Activated CD8-positive, alpha-beta T cell treated with anti-CD3 and anti-CD28 coated beads, Interleukin-2, amount 10 ng/mL, durations not matched to agents 7 days and 5 days (primary cell): Measurements from ENCODE around the gene RTP5. TPM values are rescaled to one million over a fixed set of nuclear protein-coding genes. Genes with fewer than 3 reads are reported as not detected.
"Not testable (repeated sequence)": the region's sequence is repeated elsewhere in the genome, so short reads cannot be mapped to it uniquely, and the experiment has no call there.

Experiments used
- ATAC-seq: fragments of 150-1000 bp; cut with Tn5 transposase; one replicate; pipeline ENCODE4 v1.10.0; 2021; ENCODE audit warnings: moderate library complexity
- CTCF ChIA-PET: fragments of 350-600 bp; sonication (Branson Sonifier 250); formaldehyde crosslinking; loops from one replicate; lab custom pipeline; 2021; ENCODE audit warnings: antibody characterized with exemption; lab: Charles Lee
- POLR2A ChIA-PET: fragments of 350-600 bp; sonication (Branson Sonifier 250); formaldehyde crosslinking; loops from one replicate; lab custom pipeline; 2021; ENCODE audit warnings: antibody characterized with exemption; lab: Charles Lee
- DNase-seq: peaks from one replicate; pipeline ENCODE4 v3.0.0-alpha.2; 2020
- H3K27ac Mint-ChIP-seq: one replicate; pipeline ENCODE4 v1.8.0; 2021; ENCODE audit warnings: mild to moderate bottlenecking, mixed read lengths
- H3K27me3 Mint-ChIP-seq: one replicate; pipeline ENCODE4 v1.8.0; 2021; ENCODE audit warnings: low read depth, mixed read lengths
- H3K36me3 Mint-ChIP-seq: one replicate; pipeline ENCODE4 v1.8.0; 2021; ENCODE audit warnings: low read depth, mixed read lengths
- H3K4me1 Mint-ChIP-seq: one replicate; pipeline ENCODE4 v1.8.0; 2021; ENCODE audit warnings: low read depth, mixed read lengths
- H3K4me3 Mint-ChIP-seq: one replicate; pipeline ENCODE4 v1.8.0; 2021; ENCODE audit warnings: mild to moderate bottlenecking, mixed read lengths
- H3K9me3 Mint-ChIP-seq: one replicate; pipeline ENCODE4 v1.8.0; 2022; ENCODE audit warnings: mixed read lengths; ENCODE audit not compliant: insufficient read depth
- total RNA-seq, 2 experiments: library from RNA; stranded (reverse); gene quantifications; one replicate each; pipeline ENCODE4 v1.2.3, GENCODE V29; 2021

RTP5 gene
- not detected for total RNA-seq

- Mint-ChIP-seq H3K27ac (no peak within 1 kb of the TSS), H3K9me3 (no peaks in the 10 kb centered on the region), H3K36me3 (peaks cover 3% of the 10 kb centered on the region), H3K4me3 (no peak within 1 kb of the TSS), H3K4me1 (peaks cover 61% of the 10 kb centered on the region), H3K27me3 (peaks cover 16% of the 10 kb centered on the region)
- DNase-seq (no peak), ATAC-seq (no peak)
- POLR2A ChIA-PET, result interaction anchor here (0.8 to 1.9 kb wide), 5 partner anchors 10 to 182 kb away, joined by 4 to 10 read pairs (median 4); partner anchors contain the start of genes DTYMK and PDCD1
- CTCF ChIA-PET, result interaction anchor here (0.9 to 2.7 kb wide), 8 partner anchors 8 to 182 kb away, joined by 3 to 19 read pairs (median 5); partner anchors contain the start of genes DTYMK, ING5 and PDCD1
Observed at GRCh38 chr2:241869087-241869961, at the start of gene RTP5. RTP5 (plus strand) TSS chr2:241869729; CDS start chr2:241869757, 28 bp downstream.

- DNase-seq, result not testable (repeated sequence)
- POLR2A ChIA-PET, result interaction anchor here (0.6 kb wide), 1 partner anchor 12 kb away, joined by 3 read pairs; no protein-coding TSS in a partner anchor
Observed at GRCh38 chr2:241819947-241820624, 49.4 kb upstream of the RTP5 start.

DNA sequence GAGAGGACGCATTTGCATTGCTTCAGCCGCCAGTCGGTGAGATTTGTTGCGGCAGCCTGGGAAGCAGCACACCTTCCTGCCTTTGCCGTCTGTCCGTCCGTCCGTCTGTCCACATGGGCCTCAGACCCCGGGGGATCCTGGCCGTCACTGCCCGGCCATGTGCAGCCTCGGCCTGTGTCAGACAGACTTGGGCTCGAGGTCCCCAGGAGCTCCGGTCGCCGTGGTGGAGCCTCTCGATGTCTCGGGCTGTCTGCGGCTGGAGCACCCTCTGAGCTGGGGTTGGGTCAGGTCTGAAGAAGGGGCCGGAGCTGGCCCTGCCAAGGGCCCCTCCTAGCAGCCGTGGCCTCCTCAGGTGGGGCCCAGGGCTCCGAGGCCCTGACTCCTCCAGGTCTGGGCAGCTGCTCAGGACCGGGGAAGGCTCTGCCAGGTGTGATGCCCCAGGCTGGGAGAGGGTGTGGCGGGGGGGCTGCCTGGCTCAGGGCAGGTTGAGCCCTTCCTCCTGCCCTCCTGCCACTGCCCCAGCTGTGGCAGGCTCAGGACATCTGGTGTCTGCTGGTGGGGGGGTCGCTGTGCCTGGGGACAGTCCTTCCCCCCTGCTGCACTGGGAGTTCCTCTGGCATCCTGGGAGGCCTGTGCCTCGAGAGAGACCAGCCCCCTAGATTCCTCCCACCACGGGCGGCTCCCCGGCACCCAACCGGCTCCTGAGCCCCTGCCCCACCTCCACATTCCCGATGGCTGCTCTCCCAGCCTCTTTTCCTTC lies 48.7 kb upstream of the RTP5 start:
- CTCF ChIA-PET, result no interaction called here
- POLR2A ChIA-PET, result interaction anchor here (0.6 kb wide), 1 partner anchor 11 kb away, joined by 3 read pairs; no protein-coding TSS in a partner anchor

More at GRCh38 chr2:241819947-241820624, 49.4 kb upstream of the RTP5 start:
- ATAC-seq, H3K4me3 Mint-ChIP-seq, H3K9me3 Mint-ChIP-seq, CTCF ChIA-PET, H3K27ac Mint-ChIP-seq, H3K36me3 Mint-ChIP-seq, H3K27me3 Mint-ChIP-seq: not testable (repeated sequence)
- H3K4me1 Mint-ChIP-seq, result peaks cover 19% of the 10 kb centered on the region

GRCh38 chr2:241821460-241822263 lies 47.9 kb upstream of the RTP5 start:
- CTCF ChIA-PET, result no interaction called here
- Mint-ChIP-seq H3K9me3 (peaks cover 2% of the 10 kb centered on the region), H3K4me3 (no peak overlapping the region), H3K27me3 (peaks cover 8% of the 10 kb centered on the region), H3K4me1 (peaks cover 21% of the 10 kb centered on the region), H3K27ac (no peak overlapping the region), H3K36me3 (peaks cover 6% of the 10 kb centered on the region)
- ATAC-seq (no peak), DNase-seq (no peak)
- POLR2A ChIA-PET, result no interaction called here

More for the DNA sequence above, 48.7 kb upstream of the RTP5 start:
- H3K36me3 Mint-ChIP-seq, result peaks cover 6% of the 10 kb centered on the region
- DNase-seq, result no peak
- H3K27ac Mint-ChIP-seq, result no peak overlapping the region
- H3K4me3 Mint-ChIP-seq, result no peak overlapping the region
- peaks cover 19% of the 10 kb centered on the region for H3K4me1 Mint-ChIP-seq
- ATAC-seq, result no peak
- no peaks in the 10 kb centered on the region for H3K9me3 Mint-ChIP-seq
- H3K27me3 Mint-ChIP-seq, result peaks cover 7% of the 10 kb centered on the region

DNA sequence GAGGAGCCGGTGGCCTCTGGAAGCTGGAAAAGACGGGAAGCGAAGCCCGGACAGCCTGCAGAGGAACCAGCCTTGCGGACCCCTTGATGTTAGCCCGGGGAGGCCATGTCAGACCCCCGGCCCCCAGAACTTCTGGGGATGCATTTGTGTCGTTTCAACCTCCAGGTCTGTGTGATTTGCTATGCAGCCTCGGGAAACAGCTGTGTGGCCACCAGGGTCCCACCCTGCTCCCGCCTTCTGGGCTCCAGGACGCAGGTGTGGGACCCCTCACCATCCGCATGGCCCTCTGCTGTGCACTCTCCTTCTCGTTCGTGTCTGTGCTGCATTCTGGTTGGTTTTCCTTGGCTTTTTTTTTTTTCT lies 47.3 kb upstream of the RTP5 start:
- H3K27ac Mint-ChIP-seq, result no peak overlapping the region
- DNase-seq, result no peak
- POLR2A ChIA-PET, result no interaction called here
- peaks cover 8% of the 10 kb centered on the region for H3K9me3 Mint-ChIP-seq
- peaks cover 8% of the 10 kb centered on the region for H3K27me3 Mint-ChIP-seq
- peaks cover 6% of the 10 kb centered on the region for H3K36me3 Mint-ChIP-seq
- H3K4me3 Mint-ChIP-seq, result no peak overlapping the region
- no peak for ATAC-seq
- peaks cover 25% of the 10 kb centered on the region for H3K4me1 Mint-ChIP-seq
- CTCF ChIA-PET, result no interaction called here

DNA sequence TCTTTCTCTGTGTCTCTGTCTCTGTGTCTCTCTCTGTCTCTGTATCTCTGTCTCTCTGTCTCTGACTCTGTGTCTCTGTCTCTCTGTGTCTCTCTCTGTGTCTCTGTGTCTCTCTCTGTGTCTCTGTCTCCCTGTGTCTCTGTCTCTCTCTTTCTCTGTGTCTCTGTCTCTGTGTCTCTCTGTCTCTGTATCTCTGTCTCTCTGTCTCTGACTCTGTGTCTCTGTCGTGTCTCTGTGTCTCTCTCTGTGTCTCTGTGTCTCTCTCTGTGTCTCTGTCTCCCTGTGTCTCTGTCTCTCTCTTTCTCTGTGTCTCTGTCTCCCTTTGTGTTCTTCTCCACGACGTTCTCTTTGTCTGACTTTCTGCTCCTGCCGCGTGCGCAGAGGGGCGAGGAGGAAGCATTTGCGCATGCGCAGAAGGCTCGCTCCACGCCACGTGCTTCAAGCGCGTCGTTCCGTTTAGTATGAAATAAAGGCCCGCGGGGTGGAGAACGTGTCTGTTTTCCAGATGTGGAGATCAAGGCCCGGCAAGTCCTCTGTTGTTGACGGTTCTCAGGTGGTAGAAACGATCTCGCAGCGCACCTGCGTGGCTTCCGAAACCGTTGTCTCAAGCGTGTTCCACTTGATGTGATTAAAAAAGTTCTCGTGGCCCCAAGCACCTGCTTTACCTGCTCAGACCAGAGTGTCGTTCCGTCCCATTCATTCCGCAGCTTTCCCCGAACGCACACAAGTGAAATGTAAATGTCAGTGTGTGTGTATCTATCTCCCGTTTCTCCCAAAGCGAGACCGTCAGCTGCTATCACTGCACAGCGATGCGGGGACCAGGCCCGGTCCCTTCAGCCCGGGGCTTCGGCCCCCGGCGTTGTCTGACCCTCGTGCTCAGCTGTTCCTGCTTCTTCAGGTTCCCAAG lies 45.7 kb upstream of the RTP5 start:
- H3K27me3 Mint-ChIP-seq, ATAC-seq, CTCF ChIA-PET, DNase-seq, H3K36me3 Mint-ChIP-seq, POLR2A ChIA-PET, H3K4me3 Mint-ChIP-seq: not testable (repeated sequence)
- H3K9me3 Mint-ChIP-seq, result peaks cover 19% of the 10 kb centered on the region
- H3K4me1 Mint-ChIP-seq, result peaks cover 25% of the 10 kb centered on the region
- H3K27ac Mint-ChIP-seq, result peak overlapping the region; percentile 37

DNA sequence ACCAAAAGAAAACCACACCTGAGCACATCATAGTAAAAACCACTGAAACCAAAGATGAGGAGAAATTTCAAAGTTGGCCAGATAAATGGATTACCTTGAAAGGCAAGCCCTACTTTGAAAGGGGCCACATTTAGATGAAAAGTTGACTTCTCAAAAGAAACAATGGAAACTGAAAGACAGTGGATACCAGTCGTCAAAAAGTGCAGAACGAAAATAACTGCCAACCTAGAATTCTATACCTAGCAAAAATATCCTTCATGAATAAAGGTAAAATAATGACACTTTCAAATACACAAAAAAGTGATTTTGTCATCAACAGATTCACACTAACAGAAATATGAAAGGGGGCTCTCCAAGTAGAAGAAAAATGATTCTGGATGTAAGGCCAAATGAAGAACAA lies 42.1 kb upstream of the RTP5 start:
- DNase-seq (no peak), ATAC-seq (no peak)
- peaks cover 17% of the 10 kb centered on the region for H3K4me1 Mint-ChIP-seq
- POLR2A ChIA-PET, result no interaction called here
- H3K4me3 Mint-ChIP-seq, result no peak overlapping the region
- H3K9me3 Mint-ChIP-seq, result peaks cover 24% of the 10 kb centered on the region
- peaks cover 6% of the 10 kb centered on the region for H3K36me3 Mint-ChIP-seq
- peaks cover 25% of the 10 kb centered on the region for H3K27me3 Mint-ChIP-seq
- H3K27ac Mint-ChIP-seq, result no peak overlapping the region
- CTCF ChIA-PET, result no interaction called here

DNA sequence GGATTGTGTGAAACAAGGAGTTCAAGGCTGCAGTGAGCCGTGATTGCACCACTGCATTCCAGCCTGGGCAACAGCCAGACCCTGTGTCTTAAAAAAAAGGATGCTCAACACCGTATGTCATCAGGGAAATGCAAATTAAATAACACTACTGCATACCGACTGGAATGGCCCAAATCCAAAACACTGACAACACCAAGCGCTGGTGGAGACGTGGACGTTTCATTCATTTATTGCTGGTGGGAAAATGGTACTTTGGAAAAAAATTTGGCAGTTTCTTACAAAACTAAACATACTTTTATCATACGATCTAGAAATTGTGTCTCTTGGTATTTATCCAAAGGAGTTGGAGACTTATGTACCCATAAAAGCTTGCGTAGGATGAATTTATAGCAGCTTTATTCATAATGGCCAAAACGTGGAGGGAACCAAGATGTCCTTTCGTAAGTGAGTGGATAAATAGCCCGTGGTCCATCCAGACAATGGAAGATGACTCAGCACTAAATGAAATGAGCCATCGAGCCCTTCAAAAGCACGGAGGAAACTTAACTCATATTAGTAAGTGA lies 36.3 kb upstream of the RTP5 start:
- Mint-ChIP-seq H3K4me3 (no peak overlapping the region), H3K36me3 (no peaks in the 10 kb centered on the region), H3K4me1 (peaks cover 14% of the 10 kb centered on the region), H3K27me3 (peaks cover 48% of the 10 kb centered on the region), H3K9me3 (peaks cover 8% of the 10 kb centered on the region), H3K27ac (no peak overlapping the region)
- ChIA-PET POLR2A (no interaction called here), CTCF (no interaction called here)
- ATAC-seq, result no peak
- no peak for DNase-seq

- H3K9me3 Mint-ChIP-seq, POLR2A ChIA-PET, DNase-seq, ATAC-seq, H3K4me3 Mint-ChIP-seq, H3K36me3 Mint-ChIP-seq, H3K27ac Mint-ChIP-seq: not testable (repeated sequence)
- CTCF ChIA-PET, result interaction anchor here (0.7 to 1.2 kb wide), 2 partner anchors 8 to 35 kb away, joined by 4 read pairs; no protein-coding TSS in a partner anchor
- Mint-ChIP-seq H3K27me3 (peaks cover 52% of the 10 kb centered on the region), H3K4me1 (peaks cover 16% of the 10 kb centered on the region)
Observed at GRCh38 chr2:241833756-241834526, 35.6 kb upstream of the RTP5 start.
